ENCODE data around the gene NLRC5. TPM values are rescaled to one million over a fixed set of nuclear protein-coding genes. Genes with fewer than 3 reads are reported as not detected.

NLRC5 gene
- total RNA-seq, 2 donors from 2014 or later, result 8.3 to 23.4 TPM

DNA sequence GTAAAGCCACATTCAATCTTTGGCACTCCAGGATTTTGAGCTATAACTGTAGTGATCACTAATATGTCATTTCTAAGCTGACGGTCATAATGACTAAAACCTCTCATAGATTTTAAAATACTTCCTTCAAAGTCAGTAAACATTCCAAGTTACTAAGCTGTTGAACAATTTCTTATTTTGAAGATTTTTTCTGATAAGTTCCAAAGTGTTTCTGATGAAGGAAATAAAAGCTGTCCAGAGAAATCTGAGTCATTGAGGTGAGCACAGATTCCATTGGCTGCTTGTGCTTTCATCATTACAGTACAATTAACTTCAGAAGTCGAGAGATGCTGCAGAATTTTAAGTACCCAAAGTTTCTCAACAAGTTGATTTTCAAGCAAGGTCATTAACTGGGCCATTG, 23.9 kb downstream of the NLRC5 start:
- no peak overlapping the region for H3K27ac ChIP-seq
- WGBS, 2 donors, result 74 to 80% methylated on average over 2 of the region's 2 CpGs
- TF ChIP-seq, protein P1, sequence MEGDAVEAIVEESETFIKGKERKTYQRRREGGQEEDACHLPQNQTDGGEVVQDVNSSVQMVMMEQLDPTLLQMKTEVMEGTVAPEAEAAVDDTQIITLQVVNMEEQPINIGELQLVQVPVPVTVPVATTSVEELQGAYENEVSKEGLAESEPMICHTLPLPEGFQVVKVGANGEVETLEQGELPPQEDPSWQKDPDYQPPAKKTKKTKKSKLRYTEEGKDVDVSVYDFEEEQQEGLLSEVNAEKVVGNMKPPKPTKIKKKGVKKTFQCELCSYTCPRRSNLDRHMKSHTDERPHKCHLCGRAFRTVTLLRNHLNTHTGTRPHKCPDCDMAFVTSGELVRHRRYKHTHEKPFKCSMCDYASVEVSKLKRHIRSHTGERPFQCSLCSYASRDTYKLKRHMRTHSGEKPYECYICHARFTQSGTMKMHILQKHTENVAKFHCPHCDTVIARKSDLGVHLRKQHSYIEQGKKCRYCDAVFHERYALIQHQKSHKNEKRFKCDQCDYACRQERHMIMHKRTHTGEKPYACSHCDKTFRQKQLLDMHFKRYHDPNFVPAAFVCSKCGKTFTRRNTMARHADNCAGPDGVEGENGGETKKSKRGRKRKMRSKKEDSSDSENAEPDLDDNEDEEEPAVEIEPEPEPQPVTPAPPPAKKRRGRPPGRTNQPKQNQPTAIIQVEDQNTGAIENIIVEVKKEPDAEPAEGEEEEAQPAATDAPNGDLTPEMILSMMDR (IDR thresholded peaks at IDR 0.05), result no peak
- TF ChIP-seq POLR2A (IDR thresholded peaks at IDR 0.05), result no peak
- H3K4me3 ChIP-seq, result no peak overlapping the region
- H3K36me3 ChIP-seq (replicated peaks in 1 of 2; ENCODE audit: insufficient read depth in 1 of 2, low read depth in 2 of 2), result no peaks in the 10 kb centered on the region
- H3K27me3 ChIP-seq, result no peaks in the 10 kb centered on the region
- ATAC-seq (no peak), DNase-seq (no peak)
- no peaks in the 10 kb centered on the region for H3K9me3 ChIP-seq
- no peaks in the 10 kb centered on the region for H3K4me1 ChIP-seq
- intact Hi-C loops (cut with DNase I), result no loop called here

DNA sequence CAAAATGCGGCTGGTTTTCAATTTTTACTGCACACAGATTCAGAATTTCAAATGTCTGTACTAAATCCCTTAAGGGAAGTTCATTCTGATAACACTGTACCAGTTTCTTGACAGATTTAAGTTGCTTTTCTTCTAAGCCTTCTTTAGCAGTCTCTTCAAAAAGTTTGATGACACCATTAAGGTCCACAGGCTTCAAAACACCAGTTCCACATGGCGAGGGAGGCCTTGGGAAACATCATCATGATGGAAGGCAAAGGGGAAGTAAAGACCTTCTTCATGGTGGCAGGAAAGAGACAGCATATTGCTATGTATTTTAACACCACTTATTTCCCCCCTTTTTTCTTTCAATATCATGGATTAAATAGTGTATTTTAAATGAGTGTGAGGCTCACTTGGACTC, 24.5 kb downstream of the NLRC5 start:
- Histone ChIP-seq H3K36me3 (replicated peaks in 1 of 2; ENCODE audit: insufficient read depth in 1 of 2, low read depth in 2 of 2) (no peaks in the 10 kb centered on the region), H3K27ac (peak overlapping the region in 1 of 4 donors; percentile 55), H3K4me1 (no peaks in the 10 kb centered on the region), H3K9me3 (no peaks in the 10 kb centered on the region), H3K27me3 (no peaks in the 10 kb centered on the region), H3K4me3 (no peak overlapping the region)
- ATAC-seq (no peak), DNase-seq (no peak)
- intact Hi-C loops (cut with DNase I), result no loop called here
- TF ChIP-seq POLR2A (IDR thresholded peaks at IDR 0.05), result no peak
- TF ChIP-seq, protein P1 (IDR thresholded peaks at IDR 0.05), result no peak
- WGBS, 2 donors, result 75 to 84% methylated on average over 2 of the region's 2 CpGs

DNA sequence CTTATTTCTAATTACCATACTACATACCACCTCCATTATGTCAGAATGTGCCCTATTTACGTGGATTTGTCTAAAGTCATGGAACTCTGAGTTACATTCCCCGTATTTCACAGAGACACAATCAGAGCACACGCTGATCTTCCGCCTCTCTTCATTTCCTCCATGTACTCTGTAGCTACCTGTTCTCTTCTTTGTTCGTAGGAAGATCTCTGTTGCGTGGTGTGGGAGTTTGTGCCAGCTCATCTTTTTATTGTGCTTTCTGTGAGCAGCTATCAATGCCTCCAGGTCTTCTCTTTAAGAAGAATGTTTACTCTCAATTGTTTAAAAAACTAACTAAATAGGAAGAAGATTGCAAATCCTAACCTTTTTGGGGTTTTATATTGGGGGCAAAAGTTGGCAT, 26.9 kb downstream of the NLRC5 start:
- no peak for ATAC-seq
- Histone ChIP-seq H3K27me3 (no peaks in the 10 kb centered on the region), H3K9me3 (no peaks in the 10 kb centered on the region), H3K36me3 (replicated peaks in 1 of 2; ENCODE audit: insufficient read depth in 1 of 2, low read depth in 2 of 2) (no peaks in the 10 kb centered on the region), H3K4me1 (no peaks in the 10 kb centered on the region), H3K27ac (no peak overlapping the region), H3K4me3 (no peak overlapping the region)
- TF ChIP-seq, protein P1 (IDR thresholded peaks at IDR 0.05), result no peak
- TF ChIP-seq POLR2A (IDR thresholded peaks at IDR 0.05), result no peak
- no peak for DNase-seq
- intact Hi-C loops (cut with DNase I), result no loop called here
- WGBS, 2 donors, result 85 to 96% methylated on average over 6 of the region's 6 CpGs

DNA sequence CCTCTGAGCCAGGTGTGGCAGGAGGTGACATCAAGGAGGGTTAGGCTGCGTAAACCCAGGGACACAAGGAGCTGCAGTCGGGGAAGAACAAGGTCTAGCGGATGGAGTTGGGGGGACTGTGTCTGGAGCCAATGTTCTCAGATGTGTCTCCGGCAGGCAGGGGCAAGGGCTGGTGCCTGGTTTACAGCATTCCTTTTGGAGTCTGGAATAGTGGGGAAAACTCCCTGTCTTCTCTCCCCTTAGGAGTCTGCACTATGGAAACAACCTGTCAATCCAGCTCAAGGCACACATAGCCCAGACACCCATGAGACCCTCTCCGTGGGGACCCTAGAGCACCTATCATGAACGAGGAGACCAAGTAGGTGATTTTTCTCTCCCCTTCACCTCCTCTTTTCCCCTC, 27.5 kb downstream of the NLRC5 start:
- no peak overlapping the region for H3K27ac ChIP-seq
- no peak for DNase-seq
- intact Hi-C loops (cut with DNase I), result no loop called here

DNA sequence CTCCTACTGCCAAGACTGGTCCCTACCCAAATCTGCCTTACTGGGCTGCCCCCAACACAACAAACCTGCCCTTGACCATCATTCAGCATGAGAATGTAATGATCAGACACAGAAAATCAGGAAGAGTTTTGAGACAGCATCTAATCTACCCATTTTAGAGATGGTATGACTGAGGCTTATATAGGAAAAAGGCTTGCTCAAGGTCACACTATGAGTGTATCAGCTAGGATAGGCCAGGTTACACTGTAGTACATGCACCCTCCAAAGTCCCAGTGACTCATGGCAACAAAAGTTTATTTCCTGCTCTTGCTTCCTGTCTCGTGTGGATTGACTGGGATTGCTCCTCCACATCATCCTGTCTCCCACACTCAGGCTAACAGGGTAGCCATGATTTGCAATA, 27.9 kb downstream of the NLRC5 start:
- TF ChIP-seq POLR2A (IDR thresholded peaks at IDR 0.05), result no peak
- TF ChIP-seq, protein P1 (IDR thresholded peaks at IDR 0.05), result no peak
- DNase-seq (no peak), ATAC-seq (no peak)
- 73 to 88% methylated on average over 1 of the region's 1 CpG for WGBS, 2 donors
- no peaks in the 10 kb centered on the region for H3K36me3 ChIP-seq (replicated peaks in 1 of 2; ENCODE audit: insufficient read depth in 1 of 2, low read depth in 2 of 2)
- H3K27ac ChIP-seq, result no peak overlapping the region
- intact Hi-C loops (cut with DNase I), result no loop called here
- H3K9me3 ChIP-seq, result no peaks in the 10 kb centered on the region
- no peaks in the 10 kb centered on the region for H3K4me1 ChIP-seq
- H3K4me3 ChIP-seq, result no peak overlapping the region
- H3K27me3 ChIP-seq, result no peaks in the 10 kb centered on the region

More for the DNA sequence above, 27.5 kb downstream of the NLRC5 start:
- WGBS, 2 donors, result 78 to 80% methylated on average over 6 of the region's 6 CpGs
- ATAC-seq, result no peak
- no peak for TF ChIP-seq POLR2A (IDR thresholded peaks at IDR 0.05)
- TF ChIP-seq, protein P1 (IDR thresholded peaks at IDR 0.05), result no peak
- Histone ChIP-seq H3K27me3 (no peaks in the 10 kb centered on the region), H3K36me3 (replicated peaks in 1 of 2; ENCODE audit: insufficient read depth in 1 of 2, low read depth in 2 of 2) (no peaks in the 10 kb centered on the region), H3K4me1 (no peaks in the 10 kb centered on the region), H3K4me3 (no peak overlapping the region), H3K9me3 (no peaks in the 10 kb centered on the region)

Measured in body of pancreas (tissue), 4 donors.